Uterus (tissue), 2 donors: ENCODE data around the gene TMEM120A.

Source experiments
- CTCF ChIP-seq, 4 experiments: fragments of 200-600 bp in 2 of 4; fragments of 450-650 bp in 2 of 4; sonication (generic) in 2 of 4; IDR thresholded peaks; one replicate each; pipeline ENCODE4 v1.5.1; 2016 to 2019; ENCODE audit warnings: antibody characterized with exemption in 4 of 4, mild to moderate bottlenecking in 2 of 4, moderate library complexity in 1 of 4
- POLR2A ChIP-seq, 2 donors: fragments of 450-650 bp; IDR thresholded peaks; one replicate each; pipeline ENCODE4 v1.6.1; 2016; ENCODE audit warnings: antibody characterized with exemption in 2 of 2, mild to moderate bottlenecking in 1 of 2, moderate library complexity in 1 of 2

- no peak for TF ChIP-seq CTCF (IDR thresholded peaks at IDR 0.05)
- no peak for TF ChIP-seq POLR2A (IDR thresholded peaks at IDR 0.05)
These were observed 45.7 kb upstream of the TMEM120A start for GRCh38 chr7:76040126-76040525.
